K562 (cell line): Measurements from ENCODE around the gene CSNK1D. TPM values are rescaled to one million over a fixed set of nuclear protein-coding genes. Genes with fewer than 3 reads are reported as not detected.

Experiments
- BRF1 ChIP-seq: IDR thresholded peaks from 3 replicates; pipeline ENCODE4 v1.6.1; 2011; ENCODE audit warnings: borderline replicate concordance, mild to moderate bottlenecking; ENCODE audit not compliant: insufficient read length; ENCODE audit errors: extremely low read depth
- CEBPB ChIP-seq: fragments of 450-650 bp; IDR thresholded peaks from 2 replicates; pipeline ENCODE4 v1.6.1; 2016; ENCODE audit warnings: missing genetic modification characterization, missing compliant biosample characterization
- EP400 ChIP-seq: fragments of 450-650 bp; IDR thresholded peaks from 2 replicates; pipeline ENCODE4 v1.6.1; 2017; ENCODE audit warnings: antibody characterized with exemption, mild to moderate bottlenecking, moderate library complexity
- HSF4 ChIP-seq: fragments of 250-450 bp; sonication (Bioruptor Pico); IDR thresholded peaks from 2 replicates; pipeline ENCODE4 v2.1.2; 2022; ENCODE audit warnings: mild to moderate bottlenecking, moderate library complexity, borderline replicate concordance
- KHSRP ChIP-seq: fragments of 450-650 bp; IDR thresholded peaks from 2 replicates; pipeline ENCODE4 v1.6.1; 2017
- KLF6 ChIP-seq: fragments of 250-450 bp; sonication (Bioruptor Pico); IDR thresholded peaks from 2 replicates; pipeline ENCODE4 v1.4.0; 2020; ENCODE audit warnings: mild to moderate bottlenecking, moderate library complexity, borderline replicate concordance
- PCBP2 ChIP-seq: fragments of 200-400 bp; formaldehyde crosslinking; IDR thresholded peaks from 2 replicates; pipeline ENCODE4 v1.6.1; 2018; ENCODE audit warnings: low read length, low read depth, mild to moderate bottlenecking, moderate library complexity; ENCODE audit not compliant: poor library complexity, severe bottlenecking
- PHF8 ChIP-seq: fragments of 200-600 bp; sonication (generic); IDR thresholded peaks from 2 replicates; pipeline ENCODE4 v1.6.1; 2012; ENCODE audit warnings: mixed run types, mild to moderate bottlenecking, inconsistent platforms, low read length, moderate library complexity, borderline replicate concordance
- POLR2G ChIP-seq: fragments of 200-400 bp; formaldehyde crosslinking; IDR thresholded peaks from 2 replicates; pipeline ENCODE4 v1.6.1; 2017; ENCODE audit warnings: low read depth, mild to moderate bottlenecking, antibody characterized with exemption, low read length, moderate library complexity
- SNIP1 ChIP-seq: fragments of 450-650 bp; IDR thresholded peaks from 2 replicates; pipeline ENCODE4 v1.7.1; 2017; ENCODE audit warnings: low read depth, mild to moderate bottlenecking
- SREBF1 ChIP-seq: fragments of 150-350 bp; IDR thresholded peaks from 2 replicates; pipeline ENCODE4 v1.6.1; 2014; ENCODE audit warnings: antibody characterized with exemption, low read depth, low read length, borderline replicate concordance
- TBP ChIP-seq: optimal IDR thresholded peaks from 2 replicates; pipeline ENCODE3; 2011; ENCODE audit warnings: low read depth, low read length, improper control_type of control experiment
- TEAD2 ChIP-seq: fragments of 450-650 bp; IDR thresholded peaks from 2 replicates; pipeline ENCODE4 v1.6.1; 2016; ENCODE audit warnings: missing genetic modification characterization, control low read depth, missing compliant biosample characterization
- ZNF780A ChIP-seq: fragments of 250-450 bp; sonication (Bioruptor Pico); IDR thresholded peaks from 2 replicates; pipeline ENCODE4 v1.5.0; 2021; ENCODE audit warnings: mild to moderate bottlenecking
- polyA plus RNA-seq, 8 experiments: library from polyadenylated mRNA; depleted of rRNA in 4 of 8; stranded (reverse) in 5 of 8; unstranded in 3 of 8; fragments of >200 nt; fragmentation: Nextera tagmentation in 2 of 8; fragmentation: Illumina TruSeq in 1 of 8; extraction: Ambion mirVana in 2 of 8; extraction: Trizol in 1 of 8; gene quantifications; 2 replicates each; pipeline versions ENCODE4 v1.2.1 to v1.2.3, GENCODE V29; 2011 to 2014; ENCODE audit warnings: inconsistent platforms in 1 of 8, missing spikeins in 1 of 8
- total RNA-seq, 7 experiments: library from RNA; depleted of rRNA in 6 of 7; stranded (reverse); fragments of >200 nt in 6 of 7; fragmentation: Illumina TruSeq in 2 of 7; extraction: Trizol in 2 of 7; gene quantifications; 2 replicates each; pipeline versions ENCODE4 v1.2.1 to v1.2.3, GENCODE V29; 2011 to 2021; ENCODE audit warnings: low replicate concordance in 1 of 7
- TF ChIP-seq, protein P1 (sequence below): fragments of 450-650 bp; IDR thresholded peaks from 2 replicates; pipeline ENCODE4 v1.6.1; 2014; ENCODE audit warnings: low read depth, mild to moderate bottlenecking, moderate library complexity, borderline replicate concordance
- TF ChIP-seq, protein P2 (sequence below), 2 experiments: fragments of 200-800 bp in 1 of 2; sonication (Bioruptor generic) in 1 of 2; sonication (generic) in 1 of 2; formaldehyde crosslinking in 1 of 2; IDR thresholded peaks in 1 of 2; conservative IDR thresholded peaks in 1 of 2; 2 replicates each; pipeline versions ENCODE4 v1.5.0 to v1.6.1; 2016 to 2020; ENCODE audit warnings: missing compliant biosample characterization in 1 of 2, missing genetic modification characterization in 1 of 2, missing genetic modification reagents in 1 of 2
- TF ChIP-seq, protein P3 (sequence below): sonication (generic); formaldehyde crosslinking; IDR thresholded peaks from 2 replicates; pipeline ENCODE4 v1.8.0; 2022; ENCODE audit warnings: missing genetic modification reagents, mild to moderate bottlenecking, borderline replicate concordance

CSNK1D gene
- total and polyA plus RNA-seq, 9 of the 15 experiments (the other 6 are each of a cell fraction or from before 2014, with no cell fraction given): 6.5 to 133 (median 41.3) TPM

DNA sequence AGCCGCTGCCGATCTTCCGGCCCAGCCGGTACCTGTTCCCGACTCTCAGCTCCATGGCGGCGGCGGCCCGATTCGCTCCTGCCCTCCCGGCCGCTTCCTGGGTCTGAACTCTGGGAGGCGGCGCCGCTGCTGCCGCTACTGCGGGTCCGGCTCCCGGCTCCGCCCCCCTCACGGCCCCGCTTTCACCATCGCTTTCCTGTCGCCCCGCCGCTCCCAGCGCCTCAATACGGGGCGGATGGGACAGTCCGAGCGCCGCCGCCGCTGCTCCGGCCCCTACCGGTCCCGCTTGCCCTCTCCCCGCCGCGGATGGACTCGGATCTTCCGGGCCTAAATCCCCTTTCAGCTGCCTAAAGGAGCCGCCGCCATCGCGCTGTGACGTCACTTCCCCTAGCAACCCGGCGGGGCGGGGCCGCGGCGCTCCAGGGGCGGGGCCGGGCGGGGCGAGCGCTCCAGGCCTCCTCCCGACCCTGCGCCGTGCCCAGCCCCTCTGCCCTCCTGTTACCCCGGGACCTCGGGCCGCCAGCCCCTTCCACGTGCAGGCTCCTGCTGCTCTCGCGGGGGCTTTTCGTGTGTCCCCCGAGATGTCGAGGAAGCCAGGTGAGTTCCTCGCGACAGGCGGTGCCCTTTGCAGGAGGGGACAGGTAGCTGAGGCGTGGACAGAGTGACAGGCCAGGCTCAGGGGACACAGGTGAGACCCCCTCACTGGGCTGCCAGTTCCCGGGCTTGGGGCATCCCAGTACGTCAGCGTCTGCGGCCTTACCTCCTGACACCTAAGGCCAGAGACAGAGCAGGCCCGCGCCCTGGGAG is at the start of gene CSNK1D (continued):
- TF ChIP-seq, protein P1, sequence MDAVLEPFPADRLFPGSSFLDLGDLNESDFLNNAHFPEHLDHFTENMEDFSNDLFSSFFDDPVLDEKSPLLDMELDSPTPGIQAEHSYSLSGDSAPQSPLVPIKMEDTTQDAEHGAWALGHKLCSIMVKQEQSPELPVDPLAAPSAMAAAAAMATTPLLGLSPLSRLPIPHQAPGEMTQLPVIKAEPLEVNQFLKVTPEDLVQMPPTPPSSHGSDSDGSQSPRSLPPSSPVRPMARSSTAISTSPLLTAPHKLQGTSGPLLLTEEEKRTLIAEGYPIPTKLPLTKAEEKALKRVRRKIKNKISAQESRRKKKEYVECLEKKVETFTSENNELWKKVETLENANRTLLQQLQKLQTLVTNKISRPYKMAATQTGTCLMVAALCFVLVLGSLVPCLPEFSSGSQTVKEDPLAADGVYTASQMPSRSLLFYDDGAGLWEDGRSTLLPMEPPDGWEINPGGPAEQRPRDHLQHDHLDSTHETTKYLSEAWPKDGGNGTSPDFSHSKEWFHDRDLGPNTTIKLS: no peak
- peak; percentile 36; the same call in 1 of the 2 replicates for TF ChIP-seq KLF6 (CRISPR knock-in tag)
- no peak for TF ChIP-seq HSF4 (CRISPR knock-in tag)
- TF ChIP-seq POLR2G: peak; percentile 89
- no peak for TF ChIP-seq ZNF780A (CRISPR knock-in tag)
- no peak for TF ChIP-seq TEAD2 (tag)
- TF ChIP-seq SREBF1: no peak
- TF ChIP-seq CEBPB (tag): no peak
- no peak for TF ChIP-seq BRF1
- TF ChIP-seq KHSRP: peak; percentile 37; the same call in 1 of the 2 replicates
- TF ChIP-seq SNIP1: no peak
- TF ChIP-seq PHF8: peak; percentile 63; the same call in 1 of the 2 replicates
- TF ChIP-seq EP400: peak; percentile 98
- TF ChIP-seq TBP: peak; percentile 73
- no peak for TF ChIP-seq PCBP2
- TF ChIP-seq, protein P2, sequence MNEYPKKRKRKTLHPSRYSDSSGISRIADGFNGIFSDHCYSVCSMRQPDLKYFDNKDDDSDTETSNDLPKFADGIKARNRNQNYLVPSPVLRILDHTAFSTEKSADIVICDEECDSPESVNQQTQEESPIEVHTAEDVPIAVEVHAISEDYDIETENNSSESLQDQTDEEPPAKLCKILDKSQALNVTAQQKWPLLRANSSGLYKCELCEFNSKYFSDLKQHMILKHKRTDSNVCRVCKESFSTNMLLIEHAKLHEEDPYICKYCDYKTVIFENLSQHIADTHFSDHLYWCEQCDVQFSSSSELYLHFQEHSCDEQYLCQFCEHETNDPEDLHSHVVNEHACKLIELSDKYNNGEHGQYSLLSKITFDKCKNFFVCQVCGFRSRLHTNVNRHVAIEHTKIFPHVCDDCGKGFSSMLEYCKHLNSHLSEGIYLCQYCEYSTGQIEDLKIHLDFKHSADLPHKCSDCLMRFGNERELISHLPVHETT (CRISPR knock-in tag; conservative IDR thresholded peaks at IDR 0.05 in 1 of 2, IDR thresholded peaks at IDR 0.05 in 1 of 2): 0 out of 4 replicates have a peak, but pooled peaks of 1 of the 2 experiments have one; percentile 70
- TF ChIP-seq, protein P3, sequence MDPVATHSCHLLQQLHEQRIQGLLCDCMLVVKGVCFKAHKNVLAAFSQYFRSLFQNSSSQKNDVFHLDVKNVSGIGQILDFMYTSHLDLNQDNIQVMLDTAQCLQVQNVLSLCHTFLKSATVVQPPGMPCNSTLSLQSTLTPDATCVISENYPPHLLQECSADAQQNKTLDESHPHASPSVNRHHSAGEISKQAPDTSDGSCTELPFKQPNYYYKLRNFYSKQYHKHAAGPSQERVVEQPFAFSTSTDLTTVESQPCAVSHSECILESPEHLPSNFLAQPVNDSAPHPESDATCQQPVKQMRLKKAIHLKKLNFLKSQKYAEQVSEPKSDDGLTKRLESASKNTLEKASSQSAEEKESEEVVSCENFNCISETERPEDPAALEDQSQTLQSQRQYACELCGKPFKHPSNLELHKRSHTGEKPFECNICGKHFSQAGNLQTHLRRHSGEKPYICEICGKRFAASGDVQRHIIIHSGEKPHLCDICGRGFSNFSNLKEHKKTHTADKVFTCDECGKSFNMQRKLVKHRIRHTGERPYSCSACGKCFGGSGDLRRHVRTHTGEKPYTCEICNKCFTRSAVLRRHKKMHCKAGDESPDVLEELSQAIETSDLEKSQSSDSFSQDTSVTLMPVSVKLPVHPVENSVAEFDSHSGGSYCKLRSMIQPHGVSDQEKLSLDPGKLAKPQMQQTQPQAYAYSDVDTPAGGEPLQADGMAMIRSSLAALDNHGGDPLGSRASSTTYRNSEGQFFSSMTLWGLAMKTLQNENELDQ (CRISPR knock-in tag): no peak
